ENCODE results near the gene CPN1. TPM values are rescaled to one million over a fixed set of nuclear protein-coding genes. Genes with fewer than 3 reads are reported as not detected.
"Not testable (repeated sequence)": the region's sequence is repeated elsewhere in the genome, so short reads cannot be mapped to it uniquely, and the experiment has no call there.

CPN1 gene
- total and polyA plus RNA-seq, 10 donors: not detected

- H3K27me3 ChIP-seq (replicated peaks in 1 of 7): peaks cover 0 to 11% (median 0%) of the 10 kb centered on the region in 7 donors
- TF ChIP-seq CTCF (IDR thresholded peaks at IDR 0.05 in 8 of 11, conservative IDR thresholded peaks at IDR 0.05 in 3 of 11) (no peak), POLR2AphosphoS5 (IDR thresholded peaks at IDR 0.05) (no peak), POLR2A (IDR thresholded peaks at IDR 0.05) (no peak)
- no peak for DNase-seq
- H3K27ac ChIP-seq: no peak overlapping the region
- H3K36me3 ChIP-seq: no peaks in the 10 kb centered on the region
- no peaks in the 10 kb centered on the region for H3K9me3 ChIP-seq
- intact Hi-C loops (cut with DNase I; ENCODE audit: low total_unique reads): no loop called here
- WGBS, 5 donors: 83 to 91% (median 87%) methylated on average over 6 of the region's 6 CpGs
- no peak overlapping the region for H3K4me3 ChIP-seq
- no peaks in the 10 kb centered on the region for H3K4me1 ChIP-seq
Observed at GRCh38 chr10:100089241-100089640, 7.6 kb upstream of the CPN1 start.

GRCh38 chr10:100086708-100087107 lies 5.0 kb upstream of the CPN1 start:
- intact Hi-C loops (cut with DNase I; ENCODE audit: low total_unique reads); H3K27ac ChIP-seq; H3K4me1 ChIP-seq; H3K9me3 ChIP-seq; H3K36me3 ChIP-seq; H3K4me3 ChIP-seq; DNase-seq: not testable (repeated sequence)
- WGBS, 5 donors: 65 to 81% (median 77%) methylated on average over 5 of the region's 5 CpGs
- peaks cover 0 to 20% (median 0%) of the 10 kb centered on the region in 7 donors for H3K27me3 ChIP-seq (replicated peaks in 1 of 7)

GRCh38 chr10:100085596-100085995 lies 3.9 kb upstream of the CPN1 start:
- no peak for DNase-seq
- Histone ChIP-seq H3K36me3 (no peaks in the 10 kb centered on the region), H3K4me3 (no peak overlapping the region), H3K27ac (no peak overlapping the region), H3K9me3 (no peaks in the 10 kb centered on the region), H3K4me1 (no peaks in the 10 kb centered on the region), H3K27me3 (replicated peaks in 1 of 7) (peaks cover 0 to 31% (median 0%) of the 10 kb centered on the region in 7 donors)
- intact Hi-C loops (cut with DNase I; ENCODE audit: low total_unique reads): no loop called here
- 45 to 100% (median 48%) methylated on average over 2 of the region's 2 CpGs for WGBS, 5 donors
- TF ChIP-seq POLR2A (IDR thresholded peaks at IDR 0.05): no peak
- no peak for TF ChIP-seq CTCF (IDR thresholded peaks at IDR 0.05 in 8 of 11, conservative IDR thresholded peaks at IDR 0.05 in 3 of 11)
- TF ChIP-seq POLR2AphosphoS5 (IDR thresholded peaks at IDR 0.05): no peak

GRCh38 chr10:100083623-100084022 lies 2.0 kb upstream of the CPN1 start:
- DNase-seq: no peak
- Histone ChIP-seq H3K4me3 (no peak overlapping the region), H3K36me3 (no peaks in the 10 kb centered on the region), H3K27ac (no peak overlapping the region), H3K9me3 (no peaks in the 10 kb centered on the region), H3K27me3 (replicated peaks in 1 of 7) (peaks cover 0 to 31% (median 0%) of the 10 kb centered on the region in 7 donors), H3K4me1 (no peaks in the 10 kb centered on the region)
- intact Hi-C loops (cut with DNase I; ENCODE audit: low total_unique reads): no loop called here
- TF ChIP-seq POLR2A (IDR thresholded peaks at IDR 0.05) (no peak), POLR2AphosphoS5 (IDR thresholded peaks at IDR 0.05) (no peak), CTCF (IDR thresholded peaks at IDR 0.05 in 8 of 11, conservative IDR thresholded peaks at IDR 0.05 in 3 of 11) (no peak)
- WGBS, 5 donors: 81 to 93% (median 90%) methylated on average over 1 of the region's 1 CpG

- DNase-seq; H3K36me3 ChIP-seq; H3K9me3 ChIP-seq; H3K4me3 ChIP-seq; intact Hi-C loops (cut with DNase I; ENCODE audit: low total_unique reads); H3K4me1 ChIP-seq; H3K27ac ChIP-seq: not testable (repeated sequence)
- peaks cover 0 to 31% (median 0%) of the 10 kb centered on the region in 7 donors for H3K27me3 ChIP-seq (replicated peaks in 1 of 7)
Observed at GRCh38 chr10:100082276-100082675, 607 bp upstream of the CPN1 start.
